Measurements from ENCODE around the gene SPACA9.

Gene SPACA9

DNA sequence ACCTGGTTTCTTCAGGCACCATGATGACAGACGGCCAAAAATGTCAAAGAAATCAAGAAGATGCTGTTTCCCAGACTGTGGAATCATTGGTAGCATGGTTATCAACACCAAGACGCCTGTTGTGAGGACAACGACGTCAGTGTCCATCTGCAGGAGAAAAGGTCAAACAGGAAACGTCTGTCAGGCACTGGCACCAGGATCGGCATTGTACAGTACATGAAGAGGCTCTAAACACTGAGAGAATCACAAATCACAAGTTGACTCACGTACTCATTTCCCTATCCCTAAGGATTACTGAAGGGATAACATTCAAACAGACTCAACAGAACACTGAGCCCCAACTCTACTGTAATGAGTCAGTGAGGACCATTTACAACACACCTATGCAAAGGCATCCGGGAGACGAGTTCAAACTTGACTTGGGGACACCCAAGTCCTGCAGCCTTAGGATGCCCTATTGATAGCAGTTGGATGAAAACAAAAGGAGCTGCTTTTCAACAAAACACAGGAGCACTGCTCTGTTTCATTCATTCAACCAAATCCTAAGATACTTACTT, 44.7 kb downstream of the SPACA9 start:
- H3K27me3 Mint-ChIP-seq: no peaks in the 10 kb centered on the region
- ATAC-seq (replicated peaks) (no peak), DNase-seq (no peak)
- no peaks in the 10 kb centered on the region for H3K9me3 Mint-ChIP-seq
- no peak overlapping the region for H3K4me3 Mint-ChIP-seq
- no peaks in the 10 kb centered on the region for H3K4me1 Mint-ChIP-seq
- peaks cover 34 to 63% of the 10 kb centered on the region in 2 donors for H3K36me3 Mint-ChIP-seq
- H3K27ac Mint-ChIP-seq: no peak overlapping the region

DNA sequence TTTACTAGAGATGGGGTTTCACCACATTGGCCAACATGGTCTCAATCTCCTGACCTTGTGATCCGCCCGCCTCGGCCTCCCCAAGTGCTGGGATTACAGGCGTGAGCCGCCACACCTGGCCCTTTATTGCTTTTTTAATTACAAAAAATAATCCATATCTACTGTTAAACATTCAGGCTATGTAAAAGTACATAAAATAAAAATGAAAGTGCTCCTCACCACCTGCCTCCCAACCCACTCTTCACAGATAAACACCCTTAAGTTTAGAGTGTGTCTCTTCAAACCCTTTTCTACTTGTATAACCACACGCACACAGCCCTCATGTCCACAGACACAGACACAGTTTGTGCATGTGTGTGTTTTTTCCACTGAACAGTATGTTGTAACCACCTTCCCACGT, 49.0 kb downstream of the SPACA9 start:
- H3K36me3 Mint-ChIP-seq: peaks cover 17 to 47% of the 10 kb centered on the region in 2 donors
- ATAC-seq (replicated peaks) (no peak), DNase-seq (no peak)
- peaks cover 0 to 8% of the 10 kb centered on the region in 2 donors for H3K4me1 Mint-ChIP-seq
- no peak overlapping the region for H3K27ac Mint-ChIP-seq
- no peak overlapping the region for H3K4me3 Mint-ChIP-seq
- H3K9me3 Mint-ChIP-seq: no peaks in the 10 kb centered on the region
- no peaks in the 10 kb centered on the region for H3K27me3 Mint-ChIP-seq

DNA sequence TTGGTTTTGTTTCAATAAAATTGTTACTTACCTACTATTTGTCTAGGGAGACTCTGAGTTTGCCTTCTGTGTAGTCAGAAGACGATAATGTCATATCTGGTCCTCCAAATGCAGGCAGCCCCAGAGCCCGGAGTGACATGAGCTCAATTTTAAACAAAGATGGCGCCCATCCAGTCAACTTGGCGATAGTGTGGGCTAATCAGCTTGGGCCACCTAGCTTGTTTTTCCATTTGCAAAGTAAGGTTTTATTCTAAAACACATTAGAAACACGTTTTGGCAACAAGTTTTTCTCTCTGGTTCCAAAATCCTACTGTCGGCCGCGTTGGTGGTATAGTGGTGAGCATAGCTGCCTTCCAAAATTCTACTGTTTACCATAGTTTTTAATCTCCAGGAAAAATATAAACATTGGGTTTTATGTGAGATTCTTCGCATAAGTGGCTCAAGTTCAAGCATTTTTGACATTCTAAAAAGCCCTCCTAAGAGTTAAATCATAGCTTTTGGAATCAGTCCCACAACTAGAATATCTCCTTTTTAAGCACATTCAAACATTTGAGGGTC, 52.6 kb downstream of the SPACA9 start:
- Mint-ChIP-seq H3K9me3 (no peaks in the 10 kb centered on the region), H3K27ac (no peak overlapping the region), H3K36me3 (peaks cover 24 to 41% of the 10 kb centered on the region in 2 donors), H3K4me3 (no peak overlapping the region), H3K4me1 (peaks cover 4 to 10% of the 10 kb centered on the region in 2 donors), H3K27me3 (no peaks in the 10 kb centered on the region)
- ATAC-seq (replicated peaks): no peak
- no peak for DNase-seq

- peaks cover 19 to 26% of the 10 kb centered on the region in 2 donors for H3K36me3 Mint-ChIP-seq
- ATAC-seq (replicated peaks) (no peak), DNase-seq (no peak)
- no peak overlapping the region for H3K27ac Mint-ChIP-seq
- no peaks in the 10 kb centered on the region for H3K27me3 Mint-ChIP-seq
- H3K4me1 Mint-ChIP-seq: peaks cover 4 to 10% of the 10 kb centered on the region in 2 donors
- no peaks in the 10 kb centered on the region for H3K9me3 Mint-ChIP-seq
- no peak overlapping the region for H3K4me3 Mint-ChIP-seq
Observed at GRCh38 chr9:132935026-132935425, 56.3 kb downstream of the SPACA9 start.

DNA sequence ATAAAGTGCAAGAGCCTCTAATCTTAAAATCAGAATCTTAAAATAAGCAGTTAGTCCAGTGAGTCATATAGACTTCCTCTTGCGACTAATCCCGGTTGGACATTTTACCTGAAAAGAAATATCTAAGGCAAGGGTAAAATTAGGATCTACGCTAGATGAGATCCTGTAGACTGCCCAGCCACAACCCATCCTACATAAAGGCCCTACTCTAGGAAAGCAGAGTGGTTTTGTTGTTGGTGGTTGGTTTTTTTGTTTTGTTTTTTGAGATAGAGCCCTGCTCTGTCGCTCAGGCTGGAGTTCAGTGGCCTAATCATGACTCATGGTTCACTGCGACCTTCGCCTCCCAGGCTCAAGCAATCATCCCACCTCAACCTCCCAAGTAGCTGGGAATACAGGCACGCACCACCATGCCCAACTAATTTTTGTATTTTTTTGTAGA, 58.8 kb downstream of the SPACA9 start:
- DNase-seq (no peak), ATAC-seq (replicated peaks) (no peak)
- Mint-ChIP-seq H3K27me3 (no peaks in the 10 kb centered on the region), H3K9me3 (no peaks in the 10 kb centered on the region), H3K4me1 (peaks cover 9 to 14% of the 10 kb centered on the region in 2 donors), H3K36me3 (peaks cover 15 to 16% of the 10 kb centered on the region in 2 donors), H3K4me3 (no peak overlapping the region), H3K27ac (no peak overlapping the region)

- no peak for DNase-seq
- no peak overlapping the region for H3K4me3 Mint-ChIP-seq
- no peaks in the 10 kb centered on the region for H3K27me3 Mint-ChIP-seq
- peaks cover 7 to 8% of the 10 kb centered on the region in 2 donors for H3K36me3 Mint-ChIP-seq
- H3K4me1 Mint-ChIP-seq: peaks cover 15 to 26% of the 10 kb centered on the region in 2 donors
- H3K9me3 Mint-ChIP-seq: no peaks in the 10 kb centered on the region
- ATAC-seq (replicated peaks): no peak
- no peak overlapping the region for H3K27ac Mint-ChIP-seq
Observed at GRCh38 chr9:132939169-132939568, 60.5 kb downstream of the SPACA9 start.
